Dedifferentiated amniotic fluid mesenchymal stem cell (primary cell): ENCODE measurements around the gene DOCK7.
"Not testable (repeated sequence)": the region's sequence is repeated elsewhere in the genome, so short reads cannot be mapped to it uniquely, and the experiment has no call there.

ENCODE experiments used
- DNase-seq: peaks from one replicate; pipeline ENCODE4 v3.0.0-alpha.2; 2016; ENCODE audit errors: extremely low spot score

Gene DOCK7

GRCh38 chr1:62530516-62531154 is 157.6 kb downstream of the DOCK7 start:
- DNase-seq = peak; percentile 59

- DNase-seq = no peak
These were observed 159.0 kb downstream of the DOCK7 start for GRCh38 chr1:62529227-62529626.

GRCh38 chr1:62528015-62528414 is 160.2 kb downstream of the DOCK7 start:
- DNase-seq = no peak

GRCh38 chr1:62527346-62527745 is 160.8 kb downstream of the DOCK7 start:
- DNase-seq = not testable (repeated sequence)

GRCh38 chr1:62523860-62524259 is 164.3 kb downstream of the DOCK7 start:
- no peak for DNase-seq

GRCh38 chr1:62516600-62516999 is 171.6 kb downstream of the DOCK7 start:
- DNase-seq = no peak

- no peak for DNase-seq
These were observed 173.3 kb downstream of the DOCK7 start for GRCh38 chr1:62514746-62515423.

- no peak for DNase-seq
These were observed 175.2 kb downstream of the DOCK7 start for GRCh38 chr1:62513013-62513412.

GRCh38 chr1:62509028-62509427 is 179.2 kb downstream of the DOCK7 start:
- DNase-seq = no peak

- peak; percentile 72 for DNase-seq
These were observed 179.9 kb downstream of the DOCK7 start for GRCh38 chr1:62508187-62508758.

- no peak for DNase-seq
These were observed 188.0 kb downstream of the DOCK7 start for GRCh38 chr1:62500210-62500609.

GRCh38 chr1:62494137-62494536 is 194.0 kb downstream of the DOCK7 start:
- DNase-seq = no peak

GRCh38 chr1:62493656-62494055 is 194.5 kb downstream of the DOCK7 start:
- no peak for DNase-seq

GRCh38 chr1:62492521-62492920 is 195.7 kb downstream of the DOCK7 start:
- no peak for DNase-seq

- no peak for DNase-seq
These were observed 200.2 kb downstream of the DOCK7 start for GRCh38 chr1:62487956-62488355.

GRCh38 chr1:62484824-62485468 is 203.2 kb downstream of the DOCK7 start:
- DNase-seq = no peak

GRCh38 chr1:62481681-62482080 is 206.5 kb downstream of the DOCK7 start:
- DNase-seq = no peak

GRCh38 chr1:62476525-62477219 is 211.5 kb downstream of the DOCK7 start:
- DNase-seq = no peak

GRCh38 chr1:62467092-62467491 is 221.1 kb downstream of the DOCK7 start:
- DNase-seq = no peak

GRCh38 chr1:62462370-62462769 is 225.8 kb downstream of the DOCK7 start:
- DNase-seq = no peak

GRCh38 chr1:62457955-62458354 is 230.2 kb downstream of the DOCK7 start:
- DNase-seq = no peak

- DNase-seq = no peak
These were observed 235.2 kb downstream of the DOCK7 start for GRCh38 chr1:62452951-62453350.
